Smooth muscle cell (in vitro differentiated cells): ENCODE measurements around the gene ACRBP. TPM values are rescaled to one million over a fixed set of nuclear protein-coding genes. Genes with fewer than 3 reads are reported as not detected.

Source experiments
- DNase-seq: peaks from one replicate; lab custom pipeline; 2025; ENCODE audit not compliant: unreplicated experiment; lab: John Stamatoyannopoulos, UW
- H2AFZ ChIP-seq: fragments of 200-600 bp; sonication (generic); 2 replicates; pipeline ENCODE4 v1.6.0; 2016; ENCODE audit warnings: antibody characterized with exemption, low read depth, mild to moderate bottlenecking
- H3F3A ChIP-seq: fragments of 200-600 bp; sonication (generic); 2 replicates; pipeline ENCODE4 v1.6.0; 2017; ENCODE audit warnings: antibody characterized with exemption, low read depth
- H3K27ac ChIP-seq: fragments of 200-600 bp; sonication (generic); 2 replicates; pipeline ENCODE4 v1.5.1; 2016; ENCODE audit warnings: low read depth, mild to moderate bottlenecking
- H3K27me3 ChIP-seq: fragments of 200-600 bp; sonication (generic); 2 replicates; pipeline ENCODE4 v1.6.1; 2016; ENCODE audit warnings: low read depth, mild to moderate bottlenecking
- H3K36me3 ChIP-seq: fragments of 200-600 bp; sonication (generic); 2 replicates; pipeline ENCODE4 v1.5.1; 2016; ENCODE audit warnings: low read depth
- H3K4me1 ChIP-seq: fragments of 200-600 bp; sonication (generic); 2 replicates; pipeline ENCODE4 v1.5.1; 2016; ENCODE audit warnings: low read depth
- H3K4me2 ChIP-seq: fragments of 200-600 bp; sonication (generic); 2 replicates; pipeline ENCODE4 v1.6.0; 2016; ENCODE audit warnings: mild to moderate bottlenecking
- H3K4me3 ChIP-seq: fragments of 200-600 bp; sonication (generic); 2 replicates; pipeline ENCODE4 v1.5.1; 2016; ENCODE audit warnings: mild to moderate bottlenecking
- H3K79me2 ChIP-seq: fragments of 200-600 bp; sonication (generic); 2 replicates; pipeline ENCODE4 v1.6.0; 2016; ENCODE audit warnings: low read depth, mild to moderate bottlenecking
- H3K9ac ChIP-seq: fragments of 200-600 bp; sonication (generic); 2 replicates; pipeline ENCODE4 v1.6.0; 2016; ENCODE audit warnings: low read depth
- H3K9me3 ChIP-seq: fragments of 200-600 bp; sonication (generic); replicated peaks from 2 replicates; pipeline ENCODE4 v1.5.1; 2016; ENCODE audit warnings: low read depth
- H4K20me1 ChIP-seq: fragments of 200-600 bp; sonication (generic); 2 replicates; pipeline ENCODE4 v1.6.0; 2016; ENCODE audit warnings: low read depth
- CTCF ChIP-seq: fragments of 200-600 bp; sonication (generic); IDR thresholded peaks from 2 replicates; pipeline ENCODE4 v1.5.1; 2017; ENCODE audit warnings: borderline replicate concordance, mild to moderate bottlenecking, antibody characterized with exemption; ENCODE audit not compliant: insufficient read depth, poor library complexity, severe bottlenecking
- WGBS: methylation state at CpG from one replicate; pipeline ENCODE4 v1.1.7; 2016; ENCODE audit warnings: low lambda C conversion rate; 5-methylcytosine and 5-hydroxymethylcytosine counted together
- polyA plus RNA-seq: library from polyadenylated mRNA; unstranded; fragments of >200 nt; fragmentation: Nextera tagmentation; extraction: Ambion mirVana; gene quantifications from 2 replicates; pipeline ENCODE4 v1.2.1, GENCODE V29; 2016
- total RNA-seq: library from RNA; depleted of rRNA; stranded (reverse); fragments of >200 nt; gene quantifications from 2 replicates; pipeline ENCODE4 v1.2.3, GENCODE V29; 2014

Gene ACRBP
- total and polyA plus RNA-seq, 2 experiments from 2014 or later = not detected

DNA sequence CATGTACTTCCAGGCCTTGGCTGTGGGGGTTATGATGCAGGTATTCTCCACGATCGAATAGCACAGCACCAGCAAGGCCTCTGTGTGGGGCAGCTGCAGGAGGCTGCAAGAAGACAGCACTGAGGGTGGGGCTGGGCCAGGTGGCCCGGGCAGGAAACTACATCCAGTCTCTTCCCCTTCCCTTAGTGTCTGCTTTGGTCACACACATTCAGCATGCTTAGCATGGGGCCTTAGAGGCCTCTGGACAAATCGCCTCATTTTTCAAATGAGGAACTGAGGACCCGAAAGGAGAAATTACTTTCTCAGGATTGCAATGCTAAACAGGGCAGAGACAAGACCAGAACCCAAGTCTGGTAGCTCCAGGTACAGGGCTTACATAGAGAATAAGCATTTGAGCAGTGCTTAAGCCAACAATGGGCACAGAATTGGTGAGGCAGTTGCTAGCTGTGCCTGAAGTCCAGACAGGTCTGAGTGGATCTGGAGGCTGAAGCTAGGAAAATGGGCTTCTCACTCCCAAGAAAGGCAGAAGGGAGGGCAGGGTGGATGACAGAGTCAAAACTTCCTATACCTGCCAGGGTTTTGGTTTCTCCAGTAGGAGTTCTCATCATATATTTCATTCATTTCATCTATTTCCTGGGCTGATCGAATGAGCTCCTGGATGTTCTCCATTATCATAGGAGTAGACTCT is 3.5 kb downstream of the ACRBP start:
- no peaks in the 10 kb centered on the region for H3K79me2 ChIP-seq
- H3F3A ChIP-seq = no peaks in the 10 kb centered on the region
- no peak overlapping the region for H3K4me3 ChIP-seq
- H2AFZ ChIP-seq = no peak overlapping the region
- no peaks in the 10 kb centered on the region for H3K4me1 ChIP-seq
- no peak overlapping the region for H3K27ac ChIP-seq
- no peaks in the 10 kb centered on the region for H3K9me3 ChIP-seq
- H4K20me1 ChIP-seq = no peaks in the 10 kb centered on the region
- no peaks in the 10 kb centered on the region for H3K36me3 ChIP-seq
- no peak for DNase-seq
- H3K4me2 ChIP-seq = no peak overlapping the region
- no peaks in the 10 kb centered on the region for H3K27me3 ChIP-seq
- no peak overlapping the region for H3K9ac ChIP-seq
- TF ChIP-seq CTCF = no peak
- WGBS = 97% methylated on average over 6 of the region's 6 CpGs

DNA sequence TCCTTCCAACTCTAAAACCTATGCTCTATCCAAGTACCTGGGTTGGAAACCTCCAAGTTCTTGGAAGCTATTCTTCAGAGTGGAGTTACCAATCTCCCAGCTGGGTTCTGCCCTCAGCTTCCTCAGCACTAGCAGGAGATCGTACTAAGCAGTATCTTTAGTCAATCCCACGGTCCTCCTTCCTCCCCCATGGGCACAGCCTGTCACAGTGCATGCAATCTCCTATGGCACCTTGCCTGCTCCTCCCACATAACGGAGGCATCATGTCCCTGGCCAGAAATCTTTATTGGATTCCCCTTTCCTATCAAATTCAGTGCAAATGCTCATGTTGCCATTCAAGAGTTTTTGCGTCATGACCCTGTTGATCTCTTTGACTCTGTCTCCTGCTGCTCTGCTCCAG is 6.1 kb downstream of the ACRBP start:
- H3K36me3 ChIP-seq = no peaks in the 10 kb centered on the region
- no peaks in the 10 kb centered on the region for H3F3A ChIP-seq
- no peaks in the 10 kb centered on the region for H3K4me1 ChIP-seq
- no peaks in the 10 kb centered on the region for H3K9me3 ChIP-seq
- H3K4me3 ChIP-seq = no peak overlapping the region
- H2AFZ ChIP-seq = no peak overlapping the region
- H3K9ac ChIP-seq = no peak overlapping the region
- no peak overlapping the region for H3K27ac ChIP-seq
- no peaks in the 10 kb centered on the region for H4K20me1 ChIP-seq
- no peak for DNase-seq
- H3K79me2 ChIP-seq = no peaks in the 10 kb centered on the region
- no peak for TF ChIP-seq CTCF
- no peak overlapping the region for H3K4me2 ChIP-seq
- WGBS = 75% methylated on average over 4 of the region's 4 CpGs
- H3K27me3 ChIP-seq = no peaks in the 10 kb centered on the region

DNA sequence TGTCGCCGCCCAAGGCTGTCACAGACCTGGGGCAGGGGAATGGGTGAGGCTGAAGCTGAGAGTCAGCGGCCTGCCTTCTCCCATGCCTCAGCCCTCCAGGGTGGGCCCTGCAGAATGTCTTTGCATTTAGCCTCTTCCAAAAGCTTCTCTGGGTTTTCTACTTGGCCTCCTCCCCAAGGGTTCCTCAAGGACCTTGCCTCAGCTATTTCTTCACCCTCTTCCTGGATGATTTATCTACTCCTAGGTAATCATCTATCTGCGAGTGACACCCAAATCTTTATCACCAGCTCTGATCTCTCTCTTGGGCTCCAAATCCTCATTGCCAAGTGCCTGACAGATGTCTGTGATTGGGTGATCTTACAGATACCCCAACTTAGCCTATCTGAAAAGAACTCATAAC is 6.7 kb downstream of the ACRBP start:
- H3K4me1 ChIP-seq = peaks cover 4% of the 10 kb centered on the region
- no peak overlapping the region for H2AFZ ChIP-seq
- no peak overlapping the region for H3K4me3 ChIP-seq
- WGBS = 92% methylated on average over 4 of the region's 4 CpGs
- no peak overlapping the region for H3K9ac ChIP-seq
- H3K9me3 ChIP-seq = no peaks in the 10 kb centered on the region
- H3K79me2 ChIP-seq = no peaks in the 10 kb centered on the region
- no peak for DNase-seq
- no peaks in the 10 kb centered on the region for H4K20me1 ChIP-seq
- H3K27me3 ChIP-seq = no peaks in the 10 kb centered on the region
- no peak overlapping the region for H3K27ac ChIP-seq
- H3K36me3 ChIP-seq = no peaks in the 10 kb centered on the region
- no peaks in the 10 kb centered on the region for H3F3A ChIP-seq
- H3K4me2 ChIP-seq = no peak overlapping the region
- no peak for TF ChIP-seq CTCF
